ENCODE results near the gene MUSK. TPM values are rescaled to one million over a fixed set of nuclear protein-coding genes. Genes with fewer than 3 reads are reported as not detected.

Gene MUSK
- total RNA-seq (2022; extraction: Qiagen RNA extraction) = not detected in 5 replicates

DNA sequence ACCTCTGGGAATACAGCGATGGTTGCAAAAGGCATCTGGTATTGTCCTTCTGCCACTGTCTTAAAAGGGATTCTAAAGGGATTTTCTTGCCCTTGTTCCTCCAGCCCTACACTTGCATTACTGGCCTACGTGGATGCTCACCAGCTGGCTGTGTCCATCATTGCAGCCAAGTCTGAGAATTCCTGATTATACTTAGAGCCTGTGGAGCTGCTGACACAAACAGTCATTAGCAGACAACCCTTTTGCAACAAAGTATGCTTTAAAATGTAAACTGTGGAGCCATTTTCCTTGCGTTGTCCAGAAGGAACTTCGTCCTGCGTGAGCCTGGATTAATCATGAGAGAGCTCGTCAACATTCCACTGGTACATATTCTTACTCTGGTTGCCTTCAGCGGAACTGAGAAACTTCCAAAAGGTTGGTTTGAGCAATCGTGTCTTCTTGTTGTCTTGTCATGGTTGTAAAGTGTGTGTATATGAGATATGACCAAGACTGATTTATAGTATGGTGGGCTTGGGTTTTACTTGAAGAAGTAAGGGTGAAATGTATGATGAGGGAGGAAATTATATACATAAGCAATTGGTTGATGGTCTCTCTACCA lies at the start of gene MUSK:
Gene MUSK (plus strand): TSS at position 222 of the 598 bp plus-strand sequence. CDS start 114 bp downstream, at position 336.

Other genes with a start within 250 kb of the MUSK start
- gene SVEP1, start 89.0 kb upstream of the MUSK start, total RNA-seq (2022; extraction: Qiagen RNA extraction) = 1.4 to 2.0 TPM (median 1.9 TPM) in 5 replicates

Data from A549 treated with Mapracorat at 1 μM for 4 hours (cell line).